HPDE6-E6E7 (cell line): ENCODE measurements around the gene STN1.
"Not testable (repeated sequence)": the region's sequence is repeated elsewhere in the genome, so short reads cannot be mapped to it uniquely, and the experiment has no call there.

Source experiments
- DNase-seq: peaks from one replicate; pipeline ENCODE4 v3.0.0; 2011; ENCODE audit warnings: missing footprints; ENCODE audit errors: extremely low spot score

STN1 gene

GRCh38 chr10:103861505-103861904 lies 56.5 kb downstream of the STN1 start:
- DNase-seq: no peak

DNA sequence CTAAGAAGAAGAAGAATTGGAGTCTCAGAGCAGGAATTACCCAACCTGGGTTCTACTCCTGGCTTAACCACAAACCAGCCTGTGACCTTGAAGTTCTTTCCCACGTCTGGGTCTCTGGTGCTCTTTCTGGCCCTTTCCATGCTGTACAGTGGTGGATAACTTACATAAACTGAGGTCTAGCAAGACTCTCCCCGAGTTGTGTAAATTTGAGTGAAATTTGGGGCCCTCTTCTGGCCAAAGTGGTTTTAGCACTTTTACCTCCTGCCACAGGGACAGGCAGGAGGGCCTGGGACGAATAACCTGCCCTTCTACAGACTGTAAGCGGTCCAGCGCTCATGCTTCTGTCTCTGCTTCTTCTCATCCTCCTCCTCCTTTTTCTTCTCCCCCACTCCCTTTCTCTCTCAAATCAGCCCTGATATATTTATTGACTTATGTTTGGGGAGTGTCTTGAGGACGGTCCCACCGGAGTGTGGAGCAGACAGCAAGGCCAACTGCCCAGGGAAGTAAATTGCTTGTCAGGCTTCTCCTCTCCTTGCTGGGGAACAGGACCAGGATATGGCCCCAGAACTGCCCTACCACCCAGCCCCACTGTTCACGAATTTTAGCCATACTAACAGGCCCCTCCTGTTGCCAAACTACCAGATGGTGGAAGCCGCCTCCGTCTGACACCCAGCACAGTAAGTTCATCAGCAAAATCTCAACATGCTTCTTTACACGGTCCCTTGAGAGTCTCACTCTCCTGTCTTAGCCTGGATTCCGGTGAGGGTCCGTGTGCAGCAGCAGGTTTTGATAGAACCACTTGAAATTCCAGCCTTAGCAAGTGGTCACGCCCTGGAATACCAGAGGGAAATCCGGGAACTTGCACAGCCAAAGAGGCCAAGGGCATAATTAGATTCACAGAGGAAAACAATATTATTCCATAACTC lies 58.6 kb downstream of the STN1 start:
- DNase-seq: no peak

DNA sequence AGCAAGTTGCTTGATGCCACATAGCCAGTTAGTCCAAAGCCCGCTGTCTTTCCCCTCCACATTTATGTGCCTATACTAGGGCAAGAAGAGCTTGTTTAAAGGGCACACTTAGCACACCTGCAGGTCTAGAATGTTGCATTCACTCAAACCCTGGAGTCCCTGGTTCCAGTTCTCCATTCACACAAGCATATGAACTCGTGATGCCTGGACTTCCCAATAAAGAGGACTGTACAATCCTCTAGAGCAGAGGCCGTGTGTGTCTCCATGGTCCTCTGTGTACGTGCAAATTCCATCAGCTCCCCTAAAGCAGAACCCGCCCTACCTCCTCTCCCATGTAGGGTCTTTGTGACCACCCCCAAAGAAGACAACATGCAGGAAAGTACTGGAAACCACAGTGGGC lies 59.6 kb downstream of the STN1 start:
- DNase-seq: no peak

DNA sequence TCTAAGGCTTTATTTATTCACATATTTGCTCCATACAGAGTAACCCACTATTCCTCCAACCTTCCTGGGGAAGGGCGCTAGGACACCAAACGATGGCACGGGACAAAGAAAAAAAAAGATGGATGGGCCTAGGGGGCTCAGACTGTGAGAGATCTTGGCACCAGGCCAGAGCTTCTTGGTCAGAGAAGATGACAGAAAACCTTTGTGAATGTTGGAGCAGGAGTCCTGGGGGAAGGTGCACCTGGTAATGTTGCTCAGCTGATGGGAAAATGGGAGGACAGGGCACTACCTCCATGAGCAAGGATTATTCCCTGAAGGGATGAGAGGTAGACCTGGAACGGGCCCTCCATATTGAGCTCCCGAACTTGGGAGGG lies 61.2 kb downstream of the STN1 start:
- DNase-seq: no peak

DNA sequence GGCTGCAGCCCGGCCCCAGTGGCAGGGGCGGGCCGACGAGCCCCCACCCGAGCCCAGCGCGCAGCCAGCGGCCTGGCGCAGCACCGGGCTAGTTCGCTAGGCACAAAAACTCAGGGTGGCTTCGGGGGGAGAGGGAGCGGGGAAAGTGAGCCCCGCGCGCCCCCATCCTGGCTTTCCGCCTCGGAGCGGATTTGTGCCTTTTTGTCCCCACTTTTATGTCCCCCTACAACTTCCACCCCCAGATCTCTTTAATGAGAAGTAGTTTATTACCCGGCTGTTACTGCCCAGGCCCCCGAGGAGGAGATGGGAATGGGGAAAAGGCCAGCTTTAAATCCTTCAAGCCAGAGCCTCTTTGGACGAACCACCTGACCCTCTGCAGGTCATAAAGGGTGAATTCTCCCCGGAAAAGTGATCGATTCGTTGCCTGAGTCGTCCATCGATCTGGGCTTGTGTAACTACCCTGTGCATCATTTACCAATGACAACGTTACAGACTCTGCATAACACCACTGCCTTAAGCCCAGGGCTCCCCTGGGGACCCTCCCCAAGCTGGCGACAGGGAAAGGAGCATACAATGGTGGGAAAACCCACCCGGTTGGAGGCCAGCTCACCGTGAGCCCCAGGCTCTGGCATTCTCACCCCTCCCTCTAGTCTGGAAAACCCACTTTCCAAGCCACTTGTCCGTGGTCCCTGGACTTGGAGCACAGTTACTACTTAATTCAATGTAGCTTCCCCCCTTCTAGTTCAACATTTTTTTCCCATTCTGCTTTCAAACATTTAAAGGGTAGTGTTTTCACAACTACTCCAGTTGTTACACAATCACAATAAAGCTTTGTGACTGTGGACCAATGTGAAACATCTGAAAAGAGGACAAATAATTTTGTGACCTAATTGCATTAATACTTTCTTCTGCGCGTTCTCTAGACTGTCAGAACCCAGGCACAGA lies 61.9 kb downstream of the STN1 start:
- DNase-seq: no peak

GRCh38 chr10:103855424-103855823 lies 62.6 kb downstream of the STN1 start, which contains the start of gene SH3PXD2A:
SH3PXD2A (minus strand) TSS chr10:103855576; CDS start chr10:103855266, 310 bp downstream.
- no peak for DNase-seq

DNA sequence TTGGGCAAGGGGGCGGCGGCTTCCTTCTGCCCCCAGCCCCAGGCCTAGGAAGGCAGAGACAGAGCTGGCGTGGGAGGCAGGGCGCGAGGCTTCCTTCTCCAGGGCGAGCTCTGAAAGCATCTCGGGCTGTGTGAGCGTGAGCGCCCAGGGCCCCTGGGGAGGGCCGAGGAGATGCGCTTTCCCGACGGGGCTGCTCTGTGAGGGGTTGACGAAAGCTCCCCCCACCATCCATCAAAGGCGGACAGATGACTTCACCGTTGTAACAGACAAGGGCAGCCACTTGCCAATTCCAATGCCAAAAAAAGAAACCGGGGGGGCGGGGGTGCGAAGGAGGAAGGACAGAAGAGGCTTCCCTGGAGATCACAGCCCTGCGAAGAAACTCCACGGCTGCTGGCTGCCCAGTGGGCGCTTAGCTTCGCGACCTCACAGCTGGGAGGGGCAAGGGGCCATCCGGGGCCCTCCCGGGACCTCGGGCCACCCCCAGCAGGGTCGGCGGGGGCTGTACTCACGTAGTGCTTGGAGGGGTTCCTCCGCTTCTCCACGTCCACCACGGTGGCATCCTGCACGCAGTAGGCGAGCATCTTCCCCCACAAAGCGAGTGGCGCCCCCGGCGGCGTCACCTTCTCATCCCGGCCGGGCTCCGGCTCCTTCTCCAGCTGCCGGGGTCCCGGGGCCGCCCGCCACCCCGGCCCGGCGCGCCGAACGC lies 63.1 kb downstream of the STN1 start:
- no peak for DNase-seq

DNA sequence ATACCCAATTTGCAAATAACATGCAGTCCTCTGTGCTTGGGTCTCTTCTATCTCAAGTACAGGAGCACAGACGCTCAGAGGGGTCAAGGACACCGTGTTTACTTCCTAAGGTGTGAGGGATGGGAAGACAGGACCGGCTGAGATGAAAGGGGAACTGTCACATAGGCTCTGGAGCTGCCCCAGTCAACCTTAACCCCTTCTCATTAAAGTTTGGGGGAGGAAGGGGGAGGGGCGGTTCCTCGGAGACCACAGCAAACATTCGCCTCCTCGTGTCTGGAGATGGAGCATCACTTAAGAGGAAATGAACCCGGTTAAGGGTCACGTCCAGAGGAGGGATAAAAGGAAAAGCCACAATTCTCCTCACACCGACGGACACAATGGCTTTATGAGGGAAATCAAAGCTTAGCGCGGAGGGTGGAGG lies 63.7 kb downstream of the STN1 start:
- DNase-seq: no peak

- DNase-seq: no peak
Observed at GRCh38 chr10:103853428-103854264, 64.3 kb downstream of the STN1 start.

GRCh38 chr10:103852856-103853255 lies 65.1 kb downstream of the STN1 start:
- no peak for DNase-seq

DNA sequence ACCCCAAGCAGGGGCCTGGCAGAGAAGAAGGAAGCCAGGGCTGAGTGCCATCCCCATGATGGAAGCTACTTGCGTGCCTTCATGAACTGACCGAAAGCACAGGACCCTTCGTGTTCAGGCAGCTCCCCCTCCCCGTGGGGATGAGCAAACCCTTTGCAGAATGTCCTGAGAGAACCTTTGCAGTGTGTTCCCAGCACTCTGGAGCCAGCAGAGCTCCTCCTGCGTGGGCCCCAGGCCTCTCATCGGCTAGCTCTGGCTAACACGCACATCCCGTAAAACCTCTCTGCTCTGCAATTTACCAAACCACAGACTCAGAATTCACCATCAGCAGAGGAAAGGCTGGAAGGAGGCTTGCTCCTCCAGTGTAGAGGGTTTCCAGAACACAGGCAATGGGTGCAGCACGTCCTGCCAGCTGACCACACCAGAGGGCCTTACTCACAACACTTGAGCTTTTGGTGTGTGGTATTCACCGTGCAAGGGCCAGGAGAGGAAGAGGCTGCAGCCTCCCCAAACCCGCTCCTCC lies 65.7 kb downstream of the STN1 start:
- no peak for DNase-seq

DNA sequence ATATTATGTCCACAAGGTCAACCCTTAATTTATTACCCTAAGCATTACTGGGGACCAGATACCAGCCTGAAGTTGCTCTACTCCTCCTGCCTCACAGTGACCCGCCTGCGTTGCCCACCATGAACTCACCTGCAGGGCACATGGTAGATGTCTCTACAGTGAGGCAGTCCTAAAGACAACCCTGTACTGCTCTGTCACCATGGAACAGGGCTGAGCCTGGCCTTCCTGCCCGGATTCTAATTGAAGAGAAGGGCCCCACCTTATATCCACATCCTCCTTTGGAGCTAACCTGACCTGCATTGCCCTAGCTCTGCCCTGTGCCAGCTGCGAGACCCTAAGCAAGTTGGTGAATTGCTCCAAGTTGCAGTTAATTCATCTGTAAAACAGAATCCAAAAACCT lies 66.7 kb downstream of the STN1 start:
- DNase-seq: no peak

- DNase-seq: no peak
Observed at GRCh38 chr10:103850572-103850895, 67.5 kb downstream of the STN1 start.

DNA sequence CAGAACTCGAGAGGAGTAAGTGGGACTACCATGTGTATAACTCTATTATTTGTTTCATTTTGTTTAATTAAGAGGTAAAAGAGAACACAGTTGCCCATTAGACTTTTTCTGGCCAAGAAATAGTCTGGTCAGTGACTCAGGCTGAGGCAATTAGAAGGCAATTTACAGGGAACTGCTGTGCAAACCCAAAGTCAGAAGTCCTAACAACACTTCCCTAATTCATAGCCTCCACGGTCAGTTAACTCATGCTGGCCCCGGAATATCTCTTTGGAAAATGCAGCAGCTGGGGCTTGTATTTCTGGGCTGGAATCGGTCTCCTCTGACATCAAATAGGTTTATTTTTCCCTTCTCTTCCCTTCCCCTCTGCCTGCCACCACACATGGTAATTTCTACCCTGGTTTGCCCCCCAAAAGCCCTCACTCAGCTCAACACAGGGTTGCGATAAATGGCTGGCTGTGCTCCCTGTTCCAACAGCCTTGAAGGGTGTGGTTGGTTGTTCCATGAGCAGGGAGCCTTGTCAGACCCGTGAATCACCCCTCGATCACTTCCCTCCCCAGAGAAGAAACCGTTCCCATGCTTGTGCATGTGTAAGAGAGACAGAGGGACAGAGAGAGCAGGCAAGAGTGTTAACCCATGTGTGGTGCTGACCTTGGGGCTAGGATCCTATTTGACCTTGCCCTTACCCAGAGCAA lies 68.0 kb downstream of the STN1 start:
- DNase-seq: peak; percentile 53

DNA sequence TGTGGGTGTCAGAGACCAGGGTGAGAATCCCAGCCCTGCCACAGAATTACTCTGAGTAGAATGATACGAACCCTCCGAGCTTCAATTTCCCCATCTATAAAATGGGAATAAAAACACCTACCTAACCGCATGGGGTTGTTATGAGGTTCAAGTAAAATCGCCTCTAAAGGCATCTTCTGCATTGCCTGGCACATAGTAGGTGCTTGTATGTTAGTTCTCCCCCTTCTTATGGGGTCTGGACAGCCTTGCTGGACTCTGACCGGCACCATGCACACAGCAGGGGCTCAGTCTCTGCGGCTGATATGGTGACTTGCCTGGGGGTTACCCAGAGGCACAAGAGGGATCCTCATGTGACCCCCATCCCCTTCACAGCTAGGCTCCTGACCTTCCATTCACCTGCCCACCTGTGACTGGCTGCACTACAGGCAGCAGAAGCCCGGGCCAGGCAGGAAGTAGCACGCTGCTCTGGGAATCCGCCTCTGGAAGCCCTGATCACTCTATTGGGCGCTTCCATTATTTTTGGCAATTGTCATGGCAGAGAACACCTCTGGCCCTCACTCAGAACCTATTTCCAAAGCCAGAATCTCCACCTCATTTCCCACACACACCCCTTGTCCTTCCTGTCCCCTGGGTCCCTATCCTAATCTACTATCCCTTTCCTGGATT lies 68.6 kb downstream of the STN1 start:
- DNase-seq: no peak

DNA sequence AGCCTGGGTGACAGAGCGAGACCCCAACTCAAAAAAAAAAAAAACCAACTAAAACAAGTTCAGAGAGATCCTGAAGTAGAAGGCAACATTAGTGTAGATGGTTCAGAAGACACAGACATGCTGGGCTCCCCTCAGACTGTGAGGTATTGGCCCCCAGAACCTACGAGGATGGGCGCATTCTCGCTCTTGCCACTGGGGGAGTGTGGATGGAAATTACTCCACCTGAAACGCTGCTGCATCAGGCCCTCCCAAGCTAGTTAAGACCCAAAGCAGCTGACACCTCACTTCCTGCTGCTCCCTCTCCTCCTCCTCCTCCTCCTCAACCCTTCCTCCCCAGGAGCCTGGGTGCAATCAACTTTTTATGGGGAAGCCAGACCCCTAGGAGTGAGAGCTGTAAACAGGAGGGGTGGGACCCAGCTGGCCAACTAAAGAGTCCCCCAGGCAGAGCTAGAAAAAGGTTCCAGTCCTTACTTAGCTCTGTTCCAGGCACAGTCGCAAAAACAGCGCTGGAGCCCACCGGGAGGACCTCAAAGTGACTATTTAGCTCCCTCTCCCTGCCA lies 70.0 kb downstream of the STN1 start:
- no peak for DNase-seq

DNA sequence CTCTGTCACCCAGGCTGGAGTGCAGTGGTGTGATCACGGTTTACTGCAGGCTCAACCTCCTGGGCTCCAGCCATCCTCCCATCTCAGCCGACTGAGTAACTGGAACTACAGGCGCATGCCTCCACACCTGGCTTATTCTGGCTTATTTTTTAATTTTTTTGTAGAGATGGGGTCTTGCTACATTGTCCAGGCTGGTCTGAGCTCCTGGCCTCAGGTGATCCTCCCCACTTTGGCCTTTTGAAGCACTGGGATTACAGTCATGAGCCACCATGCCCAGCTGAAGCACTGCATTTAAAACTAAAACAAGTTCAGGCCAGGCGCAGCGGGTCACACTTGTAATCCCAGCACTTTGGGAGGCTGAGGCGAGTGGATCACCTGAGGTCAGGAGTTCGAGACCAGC lies 70.6 kb downstream of the STN1 start:
- DNase-seq: no peak

GRCh38 chr10:103845972-103846371 lies 72.0 kb downstream of the STN1 start:
- DNase-seq: no peak

GRCh38 chr10:103845346-103845745 lies 72.6 kb downstream of the STN1 start:
- not testable (repeated sequence) for DNase-seq
